IMR-90 (cell line): ENCODE results near the gene METTL27. TPM values are rescaled to one million over a fixed set of nuclear protein-coding genes. Genes with fewer than 3 reads are reported as not detected.

Experiments
- ATAC-seq: fragments of 200-7000 bp; cut with Tn5 transposase; 2 replicates; pipeline ENCODE4 v1.9.1; 2020; ENCODE audit warnings: low read depth, mild to moderate bottlenecking, moderate library complexity
- BruUV-seq: library from RNA; stranded (reverse); fragments of 400-500 nt; replicated peaks from 2 replicates; lab custom pipeline; 2021; lab: Mats Ljungman, UMichigan
- CTCF ChIA-PET: fragments of 300-600 bp; formaldehyde crosslinking; extraction: SDS; loops from one replicate; lab custom pipeline; 2021; ENCODE audit warnings: antibody characterized with exemption; lab: Yijun Ruan, JAX
- POLR2A ChIA-PET: fragments of 300-600 bp; sonication (Branson Sonifier 250); formaldehyde crosslinking; loops from one replicate; lab custom pipeline; 2022; ENCODE audit warnings: antibody characterized with exemption; ENCODE audit not compliant: unreplicated experiment; lab: Charles Lee
- DNase-seq: peaks from one replicate; pipeline ENCODE4 v3.0.0; 2013
- H2AFZ ChIP-seq: replicated peaks from 2 replicates; pipeline ENCODE3; 2013; ENCODE audit warnings: low read length, mild to moderate bottlenecking; ENCODE audit not compliant: poor library complexity
- H2AK5ac ChIP-seq: 2 replicates; pipeline ENCODE4 v1.6.1; 2013; ENCODE audit warnings: low read depth, low read length, inconsistent platforms
- H2AK9ac ChIP-seq: replicated peaks from 2 replicates; pipeline ENCODE3; 2013; ENCODE audit warnings: mild to moderate bottlenecking, low read depth, low read length, moderate library complexity; ENCODE audit not compliant: poor library complexity
- H2BK120ac ChIP-seq: 2 replicates; pipeline ENCODE4 v1.6.1; 2013; ENCODE audit warnings: low read depth, low read length, inconsistent platforms
- H2BK15ac ChIP-seq: 3 replicates; pipeline ENCODE4 v1.6.1; 2013; ENCODE audit warnings: low read depth, low read length, inconsistent platforms
- H2BK20ac ChIP-seq: 2 replicates; pipeline ENCODE4 v1.6.1; 2013; ENCODE audit warnings: low read depth, mild to moderate bottlenecking, inconsistent platforms, low read length, moderate library complexity
- H2BK5ac ChIP-seq: 2 replicates; pipeline ENCODE4 v1.6.1; 2013; ENCODE audit warnings: mild to moderate bottlenecking, low read depth, low read length, inconsistent platforms; ENCODE audit not compliant: poor library complexity, severe bottlenecking
- H3K14ac ChIP-seq: replicated peaks from 2 replicates; pipeline ENCODE4 v1.6.1; 2013; ENCODE audit warnings: low read depth, low read length, inconsistent platforms
- H3K18ac ChIP-seq: 2 replicates; pipeline ENCODE4 v1.6.1; 2013; ENCODE audit warnings: low read depth, low read length, control low read depth
- H3K23ac ChIP-seq: 2 replicates; pipeline ENCODE4 v1.6.1; 2013; ENCODE audit warnings: low read depth, low read length, inconsistent platforms
- H3K27ac ChIP-seq: 2 replicates; pipeline ENCODE4 v1.5.1; 2013; ENCODE audit warnings: mild to moderate bottlenecking, control low read depth, low read length; ENCODE audit not compliant: insufficient read depth
- H3K27me3 ChIP-seq: 2 replicates; pipeline ENCODE4 v1.6.1; 2013; ENCODE audit warnings: low read length; ENCODE audit not compliant: control insufficient read depth, insufficient read depth
- H3K36me3 ChIP-seq: 2 replicates; pipeline ENCODE4 v1.6.1; 2013; ENCODE audit warnings: low read length, mixed read lengths; ENCODE audit not compliant: control insufficient read depth, insufficient read depth
- H3K4ac ChIP-seq: 2 replicates; pipeline ENCODE4 v1.6.1; 2013; ENCODE audit warnings: low read depth, low read length, inconsistent platforms
- H3K4me1 ChIP-seq: 2 replicates; pipeline ENCODE4 v1.6.1; 2013; ENCODE audit warnings: low read length, mixed read lengths; ENCODE audit not compliant: control insufficient read depth, insufficient read depth
- H3K4me2 ChIP-seq: 2 replicates; pipeline ENCODE4 v1.6.1; 2013; ENCODE audit warnings: low read depth, mild to moderate bottlenecking, control low read depth, low read length, moderate library complexity
- H3K4me3 ChIP-seq: 2 replicates; pipeline ENCODE4 v1.5.1; 2013; ENCODE audit warnings: low read depth, mild to moderate bottlenecking, control low read depth, low read length, moderate library complexity; ENCODE audit not compliant: insufficient read depth
- H3K56ac ChIP-seq: 2 replicates; pipeline ENCODE4 v1.6.1; 2013; ENCODE audit warnings: low read length, inconsistent platforms; ENCODE audit not compliant: insufficient read depth; ENCODE audit errors: extremely low read depth
- H3K79me1 ChIP-seq, 2 experiments: 2 replicates each; pipeline ENCODE4 v1.6.1; 2013; ENCODE audit warnings: low read length in 2 of 2, inconsistent platforms in 1 of 2, low read depth in 1 of 2
- H3K9ac ChIP-seq: 2 replicates; pipeline ENCODE4 v1.6.1; 2013; ENCODE audit warnings: low read depth, low read length, control low read depth
- H3K9me1 ChIP-seq: 2 replicates; pipeline ENCODE4 v1.6.1; 2013; ENCODE audit warnings: low read length, inconsistent platforms; ENCODE audit not compliant: insufficient read depth
- H3K9me3 ChIP-seq: 2 replicates; pipeline ENCODE4 v1.6.1; 2013; ENCODE audit warnings: low read length; ENCODE audit not compliant: control insufficient read depth, insufficient read depth
- H4K20me1 ChIP-seq: 2 replicates; pipeline ENCODE4 v1.6.1; 2013; ENCODE audit warnings: low read length, inconsistent platforms; ENCODE audit not compliant: insufficient read depth
- H4K5ac ChIP-seq: 2 replicates; pipeline ENCODE4 v1.6.1; 2013; ENCODE audit warnings: mild to moderate bottlenecking, low read depth, low read length, control low read depth
- H4K8ac ChIP-seq, 2 experiments: 2 replicates each; pipeline ENCODE4 v1.6.1; 2013; ENCODE audit warnings: low read depth in 2 of 2, low read length in 2 of 2, control low read depth in 1 of 2, inconsistent platforms in 1 of 2
- H4K91ac ChIP-seq: 2 replicates; pipeline ENCODE4 v1.6.1; 2013; ENCODE audit warnings: low read depth, low read length, inconsistent platforms; ENCODE audit not compliant: insufficient read depth
- ELK1 ChIP-seq: fragments of 150-350 bp; IDR thresholded peaks from 2 replicates; pipeline ENCODE4 v1.6.1; 2016; ENCODE audit warnings: low read depth, mild to moderate bottlenecking, low read length, moderate library complexity, borderline replicate concordance
- FOS ChIP-seq: fragments of 150-350 bp; IDR thresholded peaks from 2 replicates; pipeline ENCODE4 v1.6.1; 2016; ENCODE audit warnings: low read depth, low read length
- MAZ ChIP-seq: IDR thresholded peaks from 2 replicates; pipeline ENCODE4 v1.6.1; 2012; ENCODE audit warnings: low read depth, mild to moderate bottlenecking, low read length, improper control_type of control experiment, moderate library complexity, borderline replicate concordance
- RFX5 ChIP-seq: IDR thresholded peaks from 2 replicates; pipeline ENCODE4 v1.8.0; 2012; ENCODE audit warnings: low read depth, mild to moderate bottlenecking, low read length, moderate library complexity
- WGBS, 2 experiments: methylation state at CpG; one replicate each; pipeline versions ENCODE4 v1.1.5 to v1.1.7; 2013; ENCODE audit warnings: missing lambda C conversion rate in 2 of 2; ENCODE audit not compliant: insufficient read length in 1 of 2; ENCODE audit errors: extremely low coverage in 2 of 2; 5-methylcytosine and 5-hydroxymethylcytosine counted together
- dilution Hi-C: fragments of 300-500 bp; cut with HindIII; formaldehyde crosslinking; loops from one replicate; pipeline ENCODE4 v1.14.3; 2018; ENCODE audit warnings: low sequenced_read_pairs; ENCODE audit not compliant: unreplicated experiment
- in situ Hi-C: fragments of 300-500 bp; cut with MboI; formaldehyde crosslinking; loops from 3 replicates; pipeline ENCODE4 v1.14.3; 2019; ENCODE audit warnings: low sequenced_read_pairs, inconsistent platforms, mixed read lengths
- intact Hi-C: fragments of 100-400 bp; cut with micrococcal nuclease; formaldehyde crosslinking; loops from 2 replicates; pipeline ENCODE4 v1.10.0; 2022
- polyA plus RNA-seq, 3 experiments: library from polyadenylated mRNA; depleted of rRNA; stranded (reverse); fragments of >200 nt; gene quantifications; 2 replicates each; pipeline ENCODE4 v1.2.3, GENCODE V29; 2012; ENCODE audit warnings: low replicate concordance in 1 of 3
- total RNA-seq: library from RNA; depleted of rRNA; stranded (reverse); fragments of >200 nt; gene quantifications from 2 replicates; pipeline ENCODE4 v1.2.3, GENCODE V29; 2012

Gene METTL27
- total and polyA plus RNA-seq, 2 of the 4 experiments (the other 2 are of a cell fraction): 2.3 to 4.3 TPM

DNA sequence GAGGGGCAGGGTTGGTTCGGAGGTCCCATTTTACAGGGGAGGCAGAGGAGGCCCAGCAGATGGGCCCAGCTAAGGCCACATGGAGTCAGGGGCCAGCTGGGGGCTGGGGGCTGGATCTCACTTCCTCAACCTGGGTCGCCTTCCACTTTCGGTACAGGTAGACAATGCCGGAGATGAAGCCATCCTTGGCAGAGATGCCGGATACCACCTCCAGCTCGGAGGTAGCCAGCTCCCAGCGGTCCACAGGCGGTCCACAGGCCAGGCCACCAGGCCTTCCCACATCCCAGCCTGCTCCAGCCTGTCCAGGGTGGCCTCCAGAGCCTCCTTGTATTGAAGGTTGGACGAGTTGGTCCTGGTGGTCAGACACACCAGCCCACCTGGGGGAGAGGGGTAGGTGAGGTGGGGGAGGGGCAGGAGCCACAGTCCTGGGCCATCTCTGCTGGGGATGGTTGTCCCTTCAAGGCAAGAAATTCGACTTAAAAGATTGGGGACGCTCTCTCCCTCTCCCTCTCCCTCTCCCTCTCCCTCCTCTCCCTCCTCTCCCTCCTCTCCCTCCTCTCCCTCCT is 7.6 kb downstream of the METTL27 start:
- Histone ChIP-seq H3K27ac (no peak overlapping the region), H3K4ac (no peak overlapping the region), H3K27me3 (no peaks in the 10 kb centered on the region), H2BK20ac (no peak overlapping the region), H4K8ac (no peak overlapping the region), H3K18ac (no peak overlapping the region), H2BK5ac (no peak overlapping the region), H3K79me1 (peaks cover 0 to 11% of the 10 kb centered on the region in 2 experiments; a peak in 1 of 4 replicates), H3K9me1 (peaks cover 16% of the 10 kb centered on the region), H3K14ac (no peak overlapping the region), H2AFZ (no peak overlapping the region), H3K4me1 (peaks cover 7% of the 10 kb centered on the region; the same call in 1 of the 2 replicates), H3K23ac (no peak overlapping the region), H3K9ac (no peak overlapping the region), H2BK120ac (no peak overlapping the region), H3K56ac (no peak overlapping the region), H2AK9ac (no peak overlapping the region), H4K5ac (no peak overlapping the region), H4K91ac (no peak overlapping the region), H3K4me3 (no peak overlapping the region), H4K20me1 (no peaks in the 10 kb centered on the region), H2BK15ac (no peak overlapping the region), H3K9me3 (no peaks in the 10 kb centered on the region), H2AK5ac (no peak overlapping the region; the same call in 1 of the 2 replicates), H3K4me2 (no peak overlapping the region), H3K36me3 (no peaks in the 10 kb centered on the region)
- TF ChIP-seq ELK1 (no peak), FOS (no peak), MAZ (no peak), RFX5 (no peak)
- no TSS peak for BruUV-seq
- 100% methylated on average over 6 of the region's 11 CpGs; no CpG with 5 or more reads in 1 of the 2 experiments for WGBS, 2 experiments
- CTCF ChIA-PET: no interaction called here
- POLR2A ChIA-PET: no interaction called here
- no peak for ATAC-seq
- in situ Hi-C loops (no loop called here), dilution Hi-C loops (no loop called here), intact Hi-C loops (no loop called here)
- no peak for DNase-seq
